B cell (primary cell): ENCODE data around the gene KCTD5. TPM values are rescaled to one million over a fixed set of nuclear protein-coding genes. Genes with fewer than 3 reads are reported as not detected.

Source experiments
- ATAC-seq: fragments of 200-7000 bp; cut with Tn5 transposase; one replicate; pipeline ENCODE4 v1.10.0; 2021; ENCODE audit warnings: low read depth, mild to moderate bottlenecking, moderate number of reproducible peaks, moderate library complexity
- CTCF ChIA-PET: fragments of 350-600 bp; sonication (Branson Sonifier 250); formaldehyde crosslinking; loops from one replicate; lab custom pipeline; 2021; ENCODE audit warnings: antibody characterized with exemption, inconsistent platforms; lab: Charles Lee
- POLR2A ChIA-PET: fragments of 350-600 bp; sonication (Branson Sonifier 250); formaldehyde crosslinking; loops from one replicate; lab custom pipeline; 2021; ENCODE audit warnings: antibody characterized with exemption; lab: Charles Lee
- DNase-seq: peaks from one replicate; pipeline ENCODE4 v3.0.0; 2013
- H2AFZ ChIP-seq: 2 replicates; pipeline ENCODE4 v1.6.1; 2012; ENCODE audit warnings: mild to moderate bottlenecking, low read depth, low read length; ENCODE audit not compliant: insufficient read depth, poor library complexity, severe bottlenecking
- H3K27ac ChIP-seq, 2 donors: 1 replicate in 1 of 2; 2 replicates in 1 of 2; pipeline ENCODE4 v1.5.1; 2012 to 2013; ENCODE audit warnings: low read length in 2 of 2, mild to moderate bottlenecking in 2 of 2, moderate library complexity in 1 of 2
- H3K27me3 ChIP-seq, 4 experiments: fragments of 200-600 bp in 1 of 4; sonication (generic) in 1 of 4; replicated peaks in 1 of 4; 1 replicate in 2 of 4; 2 replicates in 2 of 4; pipeline versions ENCODE4 v1.6.1 to v1.7.0; 2013 to 2016; ENCODE audit warnings: low read length in 3 of 4, mild to moderate bottlenecking in 2 of 4, mixed read lengths in 1 of 4, moderate library complexity in 1 of 4; ENCODE audit not compliant: insufficient read depth in 4 of 4, control insufficient read depth in 3 of 4; ENCODE audit errors: control extremely low read depth in 1 of 4
- H3K36me3 ChIP-seq, 2 experiments: replicated peaks in 1 of 2; 1 replicate in 1 of 2; 2 replicates in 1 of 2; pipeline versions ENCODE4 v1.6.1 to v1.7.1; 2013; ENCODE audit warnings: low read length in 1 of 2; ENCODE audit not compliant: insufficient read depth in 2 of 2, control insufficient read depth in 1 of 2; ENCODE audit errors: control extremely low read depth in 1 of 2, extremely low read depth in 1 of 2
- H3K4me1 ChIP-seq, 2 donors: fragments of 200-600 bp in 1 of 2; sonication (generic) in 1 of 2; 1 replicate in 1 of 2; 2 replicates in 1 of 2; pipeline versions ENCODE4 v1.5.1 to v1.6.1; 2013 to 2017; ENCODE audit warnings: low read length in 2 of 2; ENCODE audit not compliant: control insufficient read depth in 2 of 2, insufficient read depth in 2 of 2
- H3K4me2 ChIP-seq: replicated peaks from 2 replicates; pipeline ENCODE3; 2012; ENCODE audit warnings: mild to moderate bottlenecking, low read depth, low read length; ENCODE audit not compliant: poor library complexity, severe bottlenecking
- H3K4me3 ChIP-seq, 5 experiments: fragments of 200-600 bp in 1 of 5; sonication (generic) in 1 of 5; 1 replicate in 3 of 5; 2 replicates in 2 of 5; pipeline versions ENCODE4 v1.5.1 to v1.7.0; 2011 to 2016; ENCODE audit warnings: low read length in 4 of 5, mild to moderate bottlenecking in 4 of 5, low read depth in 2 of 5, control low read depth in 1 of 5, moderate library complexity in 1 of 5; ENCODE audit not compliant: insufficient read depth in 1 of 5; ENCODE audit errors: control extremely low read depth in 1 of 5, extremely low read depth in 1 of 5
- H3K79me2 ChIP-seq: fragments of 200-600 bp; sonication (generic); one replicate; pipeline ENCODE4 v1.6.0; 2016; ENCODE audit warnings: low read length; ENCODE audit not compliant: control insufficient read depth, insufficient read depth
- H3K9ac ChIP-seq: fragments of 200-600 bp; sonication (generic); 2 replicates; pipeline ENCODE4 v1.6.1; 2017; ENCODE audit warnings: mild to moderate bottlenecking, low read length, moderate library complexity
- H3K9me3 ChIP-seq, 3 donors: one replicate each; pipeline versions ENCODE4 v1.6.1 to v1.7.1; 2013; ENCODE audit warnings: low read length in 2 of 3; ENCODE audit not compliant: control insufficient read depth in 2 of 3, insufficient read depth in 1 of 3; ENCODE audit errors: control extremely low read depth in 1 of 3
- H4K20me1 ChIP-seq: 2 replicates; pipeline ENCODE4 v1.6.0; 2012; ENCODE audit warnings: mild to moderate bottlenecking, low read length; ENCODE audit not compliant: insufficient read depth, control insufficient read depth, poor library complexity, severe bottlenecking
- H3K27ac Mint-ChIP-seq: one replicate; pipeline ENCODE4 v1.8.0; 2021; ENCODE audit warnings: mixed read lengths
- H3K27me3 Mint-ChIP-seq: one replicate; pipeline ENCODE4 v1.8.0; 2021; ENCODE audit warnings: mixed read lengths
- H3K4me1 Mint-ChIP-seq: one replicate; pipeline ENCODE4 v1.8.0; 2021; ENCODE audit warnings: mixed read lengths
- H3K4me3 Mint-ChIP-seq: one replicate; pipeline ENCODE4 v1.8.0; 2021; ENCODE audit warnings: mixed read lengths
- H3K9me3 Mint-ChIP-seq: one replicate; pipeline ENCODE4 v1.8.0; 2022; ENCODE audit warnings: mixed read lengths; ENCODE audit not compliant: insufficient read depth
- CTCF ChIP-seq: fragments of 200-600 bp; IDR thresholded peaks from one replicate; pipeline ENCODE4 v1.8.0; 2022; ENCODE audit warnings: antibody characterized with exemption, mild to moderate bottlenecking
- EZH2 ChIP-seq: IDR thresholded peaks from 2 replicates; pipeline ENCODE4 v1.6.1; 2012; ENCODE audit warnings: borderline replicate concordance, low read depth, mild to moderate bottlenecking, moderate library complexity, low read length; ENCODE audit not compliant: insufficient read depth, poor library complexity, severe bottlenecking
- WGBS: methylation state at CpG from one replicate; pipeline ENCODE4 v1.1.5; 2013; ENCODE audit warnings: missing lambda C conversion rate; ENCODE audit not compliant: insufficient coverage; 5-methylcytosine and 5-hydroxymethylcytosine counted together
- intact Hi-C: fragments of 100-400 bp; cut with micrococcal nuclease; formaldehyde crosslinking; loops from one replicate; pipeline ENCODE4 v1.10.0; 2022
- polyA plus RNA-seq: library from polyadenylated mRNA; depleted of rRNA; stranded (reverse); fragments of >200 nt; gene quantifications from 2 replicates; pipeline ENCODE4 v1.2.3, GENCODE V29; 2012
- total RNA-seq, 2 donors: library from RNA; stranded (reverse); fragments of 120-200 nt in 1 of 2; gene quantifications; 1 replicate in 1 of 2; 2 replicates in 1 of 2; pipeline versions ENCODE4 v1.2.3 to v1.2.4, GENCODE V29; 2013 to 2022

The KCTD5 gene
- total and polyA plus RNA-seq, 2 donors (not counting 1 experiment from before 2014, with no cell fraction given) = 17.2 to 37.3 TPM

- Histone ChIP-seq H3K4me1 (peaks cover 7 to 22% of the 10 kb centered on the region in 2 donors), H3K27me3 (peaks cover 0 to 3% (median 0%) of the 10 kb centered on the region in 4 experiments), H3K36me3 (no peaks in the 10 kb centered on the region), H3K4me2 (no peak overlapping the region), H3K79me2 (no peaks in the 10 kb centered on the region), H4K20me1 (peaks cover 3% of the 10 kb centered on the region), H3K9me3 (no peaks in the 10 kb centered on the region), H3K4me3 (no peak overlapping the region), H3K27ac (no peak overlapping the region), H3K9ac (no peak overlapping the region), H2AFZ (no peak overlapping the region)
- ATAC-seq = no peak
- Mint-ChIP-seq H3K27me3 (peaks cover 8% of the 10 kb centered on the region), H3K9me3 (no peaks in the 10 kb centered on the region), H3K27ac (peak overlapping the region; percentile 15), H3K4me3 (peak overlapping the region; percentile 37), H3K4me1 (peaks cover 10% of the 10 kb centered on the region)
- CTCF ChIA-PET = no interaction called here
- TF ChIP-seq EZH2 (no peak), CTCF (no peak)
- intact Hi-C loops = loop anchor here (2.0 kb wide), 1 partner anchor 57 kb away; the partner anchor contains the start of gene ELOB
- POLR2A ChIA-PET = interaction anchor here (0.7 to 1.2 kb wide), 3 partner anchors 27 to 59 kb away, joined by 3 read pairs; no protein-coding TSS in a partner anchor
- no peak for DNase-seq
- WGBS = 94% methylated on average over 16 of the region's 16 CpGs
Observed at GRCh38 chr16:2719328-2720063, 37.2 kb downstream of the KCTD5 start.

GRCh38 chr16:2720064-2720457 is 37.7 kb downstream of the KCTD5 start, which contains the start of gene PRSS27:
PRSS27 (minus strand) TSS chr16:2720224; CDS start chr16:2720160, 64 bp downstream.
- Histone ChIP-seq H3K4me3 (peak within 1 kb of the TSS in 4 of 5 experiments; percentile 49 to 70 (median 65)), H3K9ac (peak within 1 kb of the TSS; percentile 69), H3K27ac (peak within 1 kb of the TSS; percentile 12 to 67), H3K4me2 (peak within 1 kb of the TSS; percentile 86), H4K20me1 (peaks cover 2% of the 10 kb centered on the region), H3K4me1 (peaks cover 7 to 22% of the 10 kb centered on the region in 2 donors), H3K79me2 (no peaks in the 10 kb centered on the region), H2AFZ (peak within 1 kb of the TSS; percentile 91), H3K36me3 (no peaks in the 10 kb centered on the region), H3K9me3 (no peaks in the 10 kb centered on the region), H3K27me3 (peaks cover 0 to 8% (median 2%) of the 10 kb centered on the region in 4 experiments)
- Mint-ChIP-seq H3K27ac (peak within 1 kb of the TSS; percentile 82), H3K4me1 (peaks cover 7% of the 10 kb centered on the region), H3K4me3 (peak within 1 kb of the TSS; percentile 83), H3K27me3 (peaks cover 8% of the 10 kb centered on the region), H3K9me3 (no peaks in the 10 kb centered on the region)
- intact Hi-C loops = loop anchor here (2.0 kb wide), 1 partner anchor 57 kb away; the partner anchor contains the start of gene ELOB
- CTCF ChIA-PET = no interaction called here
- ATAC-seq = no peak
- TF ChIP-seq CTCF (no peak), EZH2 (no peak)
- DNase-seq = no peak
- POLR2A ChIA-PET = interaction anchor here (0.7 to 1.2 kb wide), 3 partner anchors 28 to 58 kb away, joined by 3 read pairs; no protein-coding TSS in a partner anchor
- 93% methylated on average over 19 of the region's 26 CpGs for WGBS
